SK-N-SH (cell line): ENCODE measurements around the gene LMO2. TPM values are rescaled to one million over a fixed set of nuclear protein-coding genes. Genes with fewer than 3 reads are reported as not detected.
A peak's percentile ranks its signal among the peaks of the same experiment; 100 is the strongest.

ENCODE experiments used
- CTCF ChIA-PET: fragments of 300-600, 350-600 bp; formaldehyde crosslinking; extraction: SDS; loops from one replicate; lab custom pipeline; 2021; lab: Yijun Ruan, JAX
- POLR2A ChIA-PET: fragments of 350-600 bp; sonication (Branson Sonifier 250); formaldehyde crosslinking; extraction: SDS; loops from one replicate; lab custom pipeline; 2020; ENCODE audit warnings: antibody characterized with exemption, inconsistent platforms; lab: Yijun Ruan, JAX
- DNase-seq: peaks from one replicate; pipeline ENCODE4 v3.0.0; 2012
- H2AFZ ChIP-seq: fragments of 200-600 bp; sonication (generic); 2 replicates; pipeline ENCODE4 v1.8.1; 2016; ENCODE audit warnings: antibody characterized with exemption, mild to moderate bottlenecking, low read depth
- H3F3A ChIP-seq: fragments of 200-600 bp; sonication (generic); replicated peaks from 2 replicates; pipeline ENCODE3; 2016; ENCODE audit warnings: antibody characterized with exemption, mild to moderate bottlenecking; ENCODE audit not compliant: insufficient read depth
- H3K27ac ChIP-seq, 2 experiments: fragments of 200-500 bp in 1 of 2; fragments of 200-600 bp in 1 of 2; sonication (Bioruptor generic) in 1 of 2; sonication (generic), shearing (Covaris generic) in 1 of 2; 2 replicates each; pipeline versions ENCODE4 v1.5.1 to v1.6.1; 2014 to 2016; ENCODE audit warnings: low read depth in 2 of 2, inconsistent platforms in 1 of 2, low read length in 1 of 2, mild to moderate bottlenecking in 1 of 2, mixed read lengths in 1 of 2
- H3K27me3 ChIP-seq: fragments of 200-600 bp; sonication (generic), shearing (Covaris generic); 2 replicates; pipeline ENCODE4 v1.6.1; 2016; ENCODE audit warnings: mixed run types; ENCODE audit not compliant: insufficient read depth
- H3K36me3 ChIP-seq, 2 experiments: fragments of 200-500 bp in 1 of 2; fragments of 200-600 bp in 1 of 2; sonication (Bioruptor generic) in 1 of 2; sonication (generic) in 1 of 2; replicated peaks in 1 of 2; 2 replicates each; pipeline versions ENCODE3 to v1.5.1; 2014 to 2016; ENCODE audit warnings: low read length in 1 of 2, mild to moderate bottlenecking in 1 of 2; ENCODE audit not compliant: insufficient read depth in 2 of 2, control insufficient read depth in 1 of 2
- H3K4me1 ChIP-seq, 2 experiments: fragments of 200-500 bp in 1 of 2; fragments of 200-600 bp in 1 of 2; sonication (Bioruptor generic) in 1 of 2; sonication (generic), shearing (Covaris generic) in 1 of 2; 2 replicates each; pipeline versions ENCODE4 v1.5.1 to v1.6.1; 2014 to 2016; ENCODE audit warnings: low read depth in 1 of 2, low read length in 1 of 2, mixed run types in 1 of 2; ENCODE audit not compliant: insufficient read depth in 2 of 2, control insufficient read depth in 1 of 2
- H3K4me2 ChIP-seq: fragments of 200-600 bp; sonication (generic), shearing (Covaris generic); 2 replicates; pipeline ENCODE4 v1.6.1; 2017; ENCODE audit warnings: mixed run types
- H3K4me3 ChIP-seq, 2 experiments: fragments of 200-500 bp in 1 of 2; fragments of 200-600 bp in 1 of 2; sonication (Bioruptor generic) in 1 of 2; sonication (generic), shearing (Covaris generic) in 1 of 2; 2 replicates each; pipeline versions ENCODE4 v1.5.1 to v1.8.1; 2014 to 2016; ENCODE audit warnings: low read depth in 2 of 2, inconsistent platforms in 1 of 2, low read length in 1 of 2, mild to moderate bottlenecking in 1 of 2, mixed read lengths in 1 of 2, moderate library complexity in 1 of 2
- H3K79me2 ChIP-seq: fragments of 200-600 bp; sonication (generic); 2 replicates; pipeline ENCODE4 v1.8.1; 2017; ENCODE audit warnings: mild to moderate bottlenecking; ENCODE audit not compliant: insufficient read depth
- H3K9ac ChIP-seq: fragments of 200-600 bp; sonication (generic); 2 replicates; pipeline ENCODE4 v1.6.1; 2017; ENCODE audit warnings: mixed run types
- H3K9me2 ChIP-seq: fragments of 200-600 bp; sonication (generic); 2 replicates; pipeline ENCODE4 v1.6.1; 2017; ENCODE audit warnings: mixed run types
- H3K9me3 ChIP-seq: fragments of 200-600 bp; sonication (generic); 2 replicates; pipeline ENCODE4 v1.6.1; 2017; ENCODE audit warnings: mixed run types, mild to moderate bottlenecking, moderate library complexity
- H4K20me1 ChIP-seq: fragments of 200-600 bp; sonication (generic); 2 replicates; pipeline ENCODE4 v1.6.1; 2017; ENCODE audit warnings: mild to moderate bottlenecking, mixed run types; ENCODE audit not compliant: insufficient read depth
- CTCF ChIP-seq: fragments of 200-600 bp; sonication (generic); IDR thresholded peaks from 2 replicates; pipeline ENCODE4 v1.6.1; 2017; ENCODE audit warnings: antibody characterized with exemption, mild to moderate bottlenecking, moderate library complexity
- ELF1 ChIP-seq: IDR thresholded peaks from 2 replicates; pipeline ENCODE4 v1.4.0; 2012
- EP300 ChIP-seq, 2 experiments: IDR thresholded peaks; 2 replicates each; pipeline versions ENCODE4 v1.4.0 to v1.6.1; 2012; ENCODE audit warnings: borderline replicate concordance in 1 of 2, low read depth in 1 of 2, low read length in 1 of 2
- EZH2phosphoT487 ChIP-seq: fragments of 200-600 bp; sonication (generic); IDR thresholded peaks from 2 replicates; pipeline ENCODE4 v1.6.1; 2017; ENCODE audit warnings: low read depth, mixed run types, mild to moderate bottlenecking, antibody characterized with exemption, moderate library complexity, borderline replicate concordance
- FOSL2 ChIP-seq: IDR thresholded peaks from 2 replicates; pipeline ENCODE4 v1.4.0; 2012; ENCODE audit warnings: low read depth, mild to moderate bottlenecking, moderate library complexity, borderline replicate concordance
- FOXM1 ChIP-seq: IDR thresholded peaks from 2 replicates; pipeline ENCODE4 v1.4.0; 2012; ENCODE audit warnings: low read depth, mild to moderate bottlenecking
- GABPA ChIP-seq: IDR thresholded peaks from 2 replicates; pipeline ENCODE4 v1.4.0; 2012; ENCODE audit warnings: low read depth, mild to moderate bottlenecking
- JUND ChIP-seq: IDR thresholded peaks from 2 replicates; pipeline ENCODE4 v1.4.0; 2012
- MEF2A ChIP-seq: IDR thresholded peaks from 2 replicates; pipeline ENCODE4 v1.4.0; 2012; ENCODE audit warnings: low read depth, borderline replicate concordance
- MXI1 ChIP-seq: IDR thresholded peaks from 2 replicates; pipeline ENCODE4 v1.6.1; 2012; ENCODE audit warnings: mild to moderate bottlenecking, low read depth, low read length, improper control_type of control experiment
- NFIC ChIP-seq: IDR thresholded peaks from 2 replicates; pipeline ENCODE4 v1.4.0; 2012; ENCODE audit warnings: borderline replicate concordance
- POLR2AphosphoS5 ChIP-seq: IDR thresholded peaks from 2 replicates; pipeline ENCODE4 v1.6.1; 2012; ENCODE audit warnings: low read depth, low read length
- RAD21 ChIP-seq: IDR thresholded peaks from 2 replicates; pipeline ENCODE4 v1.6.1; 2012; ENCODE audit warnings: mild to moderate bottlenecking, low read length
- SMC3 ChIP-seq: IDR thresholded peaks from 2 replicates; pipeline ENCODE4 v1.6.1; 2012; ENCODE audit warnings: low read depth, low read length, improper control_type of control experiment
- TAF1 ChIP-seq: IDR thresholded peaks from 2 replicates; pipeline ENCODE4 v1.6.1; 2012; ENCODE audit warnings: low read depth, mild to moderate bottlenecking, low read length, moderate library complexity, borderline replicate concordance
- TCF12 ChIP-seq: IDR thresholded peaks from 2 replicates; pipeline ENCODE4 v1.4.0; 2012
- TEAD4 ChIP-seq: IDR thresholded peaks from 2 replicates; pipeline ENCODE4 v1.4.0; 2012; ENCODE audit warnings: mild to moderate bottlenecking, borderline replicate concordance; ENCODE audit not compliant: insufficient read depth
- USF2 ChIP-seq: fragments of 150-350 bp; IDR thresholded peaks from 2 replicates; pipeline ENCODE4 v1.6.1; 2017; ENCODE audit warnings: antibody characterized with exemption, low read length, low read depth, borderline replicate concordance
- ZBTB33 ChIP-seq: IDR thresholded peaks from 2 replicates; pipeline ENCODE4 v1.4.0; 2012; ENCODE audit warnings: low read depth, borderline replicate concordance
- WGBS: methylation state at CpG from one replicate; pipeline ENCODE4 v1.1.6; 2017; ENCODE audit warnings: low lambda C conversion rate; 5-methylcytosine and 5-hydroxymethylcytosine counted together
- polyA plus RNA-seq, 3 experiments: library from polyadenylated mRNA; depleted of rRNA; stranded (reverse); fragments of >200 nt; gene quantifications; 2 replicates each; pipeline ENCODE4 v1.2.3, GENCODE V29; 2012
- TF ChIP-seq, protein P1 (sequence below): IDR thresholded peaks from 2 replicates; pipeline ENCODE4 v1.6.1; 2012; ENCODE audit warnings: mild to moderate bottlenecking, low read depth, low read length, moderate library complexity

The LMO2 gene
- polyA plus RNA-seq, 1 of the 3 experiments (the other 2 are of a cell fraction) = 0.05 TPM

GRCh38 chr11:33829430-33830141 lies 62.3 kb downstream of the LMO2 start:
- 19% methylated on average over 10 of the region's 10 CpGs for WGBS
- TF ChIP-seq ELF1 = no peak
- TF ChIP-seq EP300 (IDR thresholded peaks at IDR 0.05; ENCODE audit: borderline replicate concordance in 1 of 2, low read depth in 1 of 2, low read length in 1 of 2) = no peak
- TF ChIP-seq ZBTB33 = no peak
- TF ChIP-seq EZH2phosphoT487 = no peak
- TF ChIP-seq FOXM1 = no peak
- TF ChIP-seq RAD21 = peak; percentile 88
- no peak for TF ChIP-seq NFIC
- TF ChIP-seq, protein P1, sequence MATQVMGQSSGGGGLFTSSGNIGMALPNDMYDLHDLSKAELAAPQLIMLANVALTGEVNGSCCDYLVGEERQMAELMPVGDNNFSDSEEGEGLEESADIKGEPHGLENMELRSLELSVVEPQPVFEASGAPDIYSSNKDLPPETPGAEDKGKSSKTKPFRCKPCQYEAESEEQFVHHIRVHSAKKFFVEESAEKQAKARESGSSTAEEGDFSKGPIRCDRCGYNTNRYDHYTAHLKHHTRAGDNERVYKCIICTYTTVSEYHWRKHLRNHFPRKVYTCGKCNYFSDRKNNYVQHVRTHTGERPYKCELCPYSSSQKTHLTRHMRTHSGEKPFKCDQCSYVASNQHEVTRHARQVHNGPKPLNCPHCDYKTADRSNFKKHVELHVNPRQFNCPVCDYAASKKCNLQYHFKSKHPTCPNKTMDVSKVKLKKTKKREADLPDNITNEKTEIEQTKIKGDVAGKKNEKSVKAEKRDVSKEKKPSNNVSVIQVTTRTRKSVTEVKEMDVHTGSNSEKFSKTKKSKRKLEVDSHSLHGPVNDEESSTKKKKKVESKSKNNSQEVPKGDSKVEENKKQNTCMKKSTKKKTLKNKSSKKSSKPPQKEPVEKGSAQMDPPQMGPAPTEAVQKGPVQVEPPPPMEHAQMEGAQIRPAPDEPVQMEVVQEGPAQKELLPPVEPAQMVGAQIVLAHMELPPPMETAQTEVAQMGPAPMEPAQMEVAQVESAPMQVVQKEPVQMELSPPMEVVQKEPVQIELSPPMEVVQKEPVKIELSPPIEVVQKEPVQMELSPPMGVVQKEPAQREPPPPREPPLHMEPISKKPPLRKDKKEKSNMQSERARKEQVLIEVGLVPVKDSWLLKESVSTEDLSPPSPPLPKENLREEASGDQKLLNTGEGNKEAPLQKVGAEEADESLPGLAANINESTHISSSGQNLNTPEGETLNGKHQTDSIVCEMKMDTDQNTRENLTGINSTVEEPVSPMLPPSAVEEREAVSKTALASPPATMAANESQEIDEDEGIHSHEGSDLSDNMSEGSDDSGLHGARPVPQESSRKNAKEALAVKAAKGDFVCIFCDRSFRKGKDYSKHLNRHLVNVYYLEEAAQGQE = no peak
- TF ChIP-seq TEAD4 = no peak
- no peak for TF ChIP-seq USF2
- TF ChIP-seq TAF1 = no peak
- no peak for TF ChIP-seq TCF12
- TF ChIP-seq CTCF = peak; percentile 93
- peak; percentile 68 for TF ChIP-seq SMC3
- TF ChIP-seq MEF2A = no peak
- no peak for TF ChIP-seq POLR2AphosphoS5
- TF ChIP-seq GABPA = no peak
- no peak; the same call in 1 of the 2 replicates for TF ChIP-seq MXI1
- TF ChIP-seq JUND = no peak
- no peak for TF ChIP-seq FOSL2
- Histone ChIP-seq H3K27ac (no peak overlapping the region), H3K9ac (peak overlapping the region; percentile 19; the same call in 1 of the 2 replicates), H3K4me3 (peak overlapping the region; percentile 49 to 62), H3K4me2 (peak overlapping the region; percentile 74), H3K79me2 (no peaks in the 10 kb centered on the region), H3K9me2 (no peaks in the 10 kb centered on the region), H3F3A (no peaks in the 10 kb centered on the region), H2AFZ (peak overlapping the region; percentile 80), H3K9me3 (no peaks in the 10 kb centered on the region), H4K20me1 (no peaks in the 10 kb centered on the region), H3K4me1 (peaks cover 0 to 7% of the 10 kb centered on the region in 2 experiments; a peak in 1 of 4 replicates), H3K27me3 (peaks cover 19% of the 10 kb centered on the region; the same call in 1 of the 2 replicates), H3K36me3 (no peaks in the 10 kb centered on the region)
- ChIA-PET POLR2A (no interaction called here), CTCF (interaction anchor here (0.6 to 10.2 kb wide), 59 partner anchors 8 to 583 kb away, joined by 3 to 213 read pairs (median 4); partner anchors contain the start of genes C11orf91 and KIAA1549L)
- peak; percentile 78 for DNase-seq
